Measurements from ENCODE around the gene LPIN3. TPM values are rescaled to one million over a fixed set of nuclear protein-coding genes. Genes with fewer than 3 reads are reported as not detected.

The LPIN3 gene
- polyA plus RNA-seq, 3 donors = 0.01 TPM; not detected in 2

DNA sequence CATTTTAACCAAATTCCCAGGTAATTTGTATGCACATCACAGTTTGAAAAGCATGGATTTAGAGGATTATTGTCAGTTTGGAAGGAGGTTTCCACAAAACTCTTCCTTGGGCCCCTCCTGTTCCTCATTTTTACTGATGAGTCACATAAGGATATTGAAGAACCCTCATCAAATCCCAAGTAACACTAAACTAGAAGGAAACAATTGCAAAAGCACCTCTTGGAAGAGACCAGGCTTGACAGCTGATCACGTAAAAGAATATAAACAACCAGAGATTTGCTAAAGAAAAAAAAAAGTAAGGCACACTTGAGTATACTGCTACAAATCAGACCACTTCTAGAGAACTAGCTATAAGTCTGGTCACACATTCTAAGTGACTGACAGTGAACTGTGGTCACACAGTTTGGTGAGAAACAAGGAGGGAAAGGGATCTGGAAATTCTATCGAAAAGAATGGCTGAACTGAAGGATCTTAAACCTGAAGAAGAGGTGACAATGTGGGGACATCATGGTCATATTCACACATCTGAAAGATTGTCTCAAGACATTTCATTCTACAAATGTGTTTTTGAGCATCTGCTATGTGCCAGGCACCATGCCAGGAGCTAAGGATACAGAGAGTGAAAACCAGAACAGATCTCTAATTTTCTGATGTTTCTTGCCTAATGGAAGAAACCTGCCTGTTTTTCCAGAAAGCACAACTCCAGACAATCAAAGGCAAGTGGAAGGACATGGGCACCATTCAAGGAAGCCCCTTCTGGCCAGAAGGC is 47.2 kb upstream of the LPIN3 start:
- no peaks in the 10 kb centered on the region for H3K36me3 Mint-ChIP-seq
- WGBS (ENCODE audit: insufficient coverage) = no CpG with 5 or more reads among the region's 2 CpGs
- H3K4me2 ChIP-seq (replicated peaks; ENCODE audit: extremely low read depth, low read length, poor library complexity, severe bottlenecking) = no peak overlapping the region

DNA sequence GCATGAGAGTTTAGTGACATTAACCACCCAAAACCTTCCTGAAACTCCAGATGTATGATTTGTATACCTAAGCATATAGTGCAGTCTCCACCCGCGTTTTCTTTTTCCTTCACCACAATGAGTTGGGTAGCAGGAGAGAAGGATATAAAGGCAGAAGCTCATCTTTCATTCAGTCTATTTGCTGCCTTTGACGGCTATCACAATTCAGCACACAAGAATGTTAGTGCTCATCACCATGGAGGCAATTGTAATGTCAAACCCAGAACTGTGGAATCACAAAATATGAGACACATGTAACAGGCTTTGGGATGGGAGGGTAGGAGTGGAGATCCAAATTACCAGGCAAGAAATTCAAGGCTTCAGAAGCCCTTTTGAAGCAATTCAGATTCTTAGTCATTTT is 40.7 kb upstream of the LPIN3 start:
- no peak overlapping the region for H3K27ac ChIP-seq (ENCODE audit: low read depth in 1 of 2, low read length in 2 of 2)
- H3K4me2 ChIP-seq (replicated peaks; ENCODE audit: extremely low read depth, low read length, poor library complexity, severe bottlenecking) = no peak overlapping the region
- TF ChIP-seq, protein P1, sequence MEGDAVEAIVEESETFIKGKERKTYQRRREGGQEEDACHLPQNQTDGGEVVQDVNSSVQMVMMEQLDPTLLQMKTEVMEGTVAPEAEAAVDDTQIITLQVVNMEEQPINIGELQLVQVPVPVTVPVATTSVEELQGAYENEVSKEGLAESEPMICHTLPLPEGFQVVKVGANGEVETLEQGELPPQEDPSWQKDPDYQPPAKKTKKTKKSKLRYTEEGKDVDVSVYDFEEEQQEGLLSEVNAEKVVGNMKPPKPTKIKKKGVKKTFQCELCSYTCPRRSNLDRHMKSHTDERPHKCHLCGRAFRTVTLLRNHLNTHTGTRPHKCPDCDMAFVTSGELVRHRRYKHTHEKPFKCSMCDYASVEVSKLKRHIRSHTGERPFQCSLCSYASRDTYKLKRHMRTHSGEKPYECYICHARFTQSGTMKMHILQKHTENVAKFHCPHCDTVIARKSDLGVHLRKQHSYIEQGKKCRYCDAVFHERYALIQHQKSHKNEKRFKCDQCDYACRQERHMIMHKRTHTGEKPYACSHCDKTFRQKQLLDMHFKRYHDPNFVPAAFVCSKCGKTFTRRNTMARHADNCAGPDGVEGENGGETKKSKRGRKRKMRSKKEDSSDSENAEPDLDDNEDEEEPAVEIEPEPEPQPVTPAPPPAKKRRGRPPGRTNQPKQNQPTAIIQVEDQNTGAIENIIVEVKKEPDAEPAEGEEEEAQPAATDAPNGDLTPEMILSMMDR (IDR thresholded peaks at IDR 0.05) = no peak
- no peak overlapping the region for H3K9ac ChIP-seq (ENCODE audit: insufficient read depth, low read length, poor library complexity, severe bottlenecking)
- H3K4me3 Mint-ChIP-seq = no peak overlapping the region
- H3K27me3 ChIP-seq (ENCODE audit: control insufficient read depth in 2 of 2, insufficient read depth in 2 of 2, low read length in 2 of 2) = peaks cover 0 to 2% of the 10 kb centered on the region in 2 donors
- no peaks in the 10 kb centered on the region for H3K36me3 ChIP-seq (replicated peaks in 1 of 2; ENCODE audit: control insufficient read depth in 1 of 2, insufficient read depth in 2 of 2, low read length in 2 of 2)
- H3K79me2 ChIP-seq (ENCODE audit: insufficient read depth, low read length) = no peaks in the 10 kb centered on the region
- H2AFZ ChIP-seq (ENCODE audit: insufficient read depth, low read depth, low read length, poor library complexity, severe bottlenecking) = no peak overlapping the region
- no peak overlapping the region for H3K27ac Mint-ChIP-seq
- peaks cover 4 to 8% of the 10 kb centered on the region in 2 donors for H3K4me1 ChIP-seq (ENCODE audit: control insufficient read depth in 1 of 2, insufficient read depth in 2 of 2, low read length in 2 of 2)
- no peaks in the 10 kb centered on the region for H3K9me3 Mint-ChIP-seq
- peaks cover 3 to 4% (median 3%) of the 10 kb centered on the region in 3 donors for H3K27me3 Mint-ChIP-seq (ENCODE audit: low read depth in 3 of 3)
- H3K9me3 ChIP-seq (replicated peaks in 1 of 2; ENCODE audit: control insufficient read depth in 1 of 2, insufficient read depth in 1 of 2, low read length in 2 of 2) = no peaks in the 10 kb centered on the region
- peaks cover 5% of the 10 kb centered on the region for H3K4me1 Mint-ChIP-seq
- no CpG with 5 or more reads among the region's 3 CpGs for WGBS (ENCODE audit: insufficient coverage)
- no peak overlapping the region for H3K4me3 ChIP-seq (replicated peaks in 1 of 3; ENCODE audit: low read depth in 2 of 3, low read length in 3 of 3)
- intact Hi-C loops (cut with micrococcal nuclease) = no loop called here
- no peaks in the 10 kb centered on the region for H3K36me3 Mint-ChIP-seq
- no peaks in the 10 kb centered on the region for H4K20me1 ChIP-seq (ENCODE audit: insufficient read depth, low read length)
- no peak for DNase-seq

More for the DNA sequence above, 47.2 kb upstream of the LPIN3 start:
- Histone ChIP-seq H3K9me3 (replicated peaks in 1 of 2; ENCODE audit: control insufficient read depth in 1 of 2, insufficient read depth in 1 of 2, low read length in 2 of 2) (no peaks in the 10 kb centered on the region), H3K4me3 (replicated peaks in 1 of 3; ENCODE audit: low read depth in 2 of 3, low read length in 3 of 3) (no peak overlapping the region), H3K36me3 (replicated peaks in 1 of 2; ENCODE audit: control insufficient read depth in 1 of 2, insufficient read depth in 2 of 2, low read length in 2 of 2) (no peaks in the 10 kb centered on the region), H3K79me2 (ENCODE audit: insufficient read depth, low read length) (no peaks in the 10 kb centered on the region), H3K4me1 (ENCODE audit: control insufficient read depth in 1 of 2, insufficient read depth in 2 of 2, low read length in 2 of 2) (peaks cover 25 to 29% of the 10 kb centered on the region in 2 donors), H4K20me1 (ENCODE audit: insufficient read depth, low read length) (no peaks in the 10 kb centered on the region), H3K27me3 (ENCODE audit: control insufficient read depth in 2 of 2, insufficient read depth in 2 of 2, low read length in 2 of 2) (peaks cover 0 to 11% of the 10 kb centered on the region in 2 donors), H3K27ac (ENCODE audit: low read depth in 1 of 2, low read length in 2 of 2) (no peak overlapping the region), H2AFZ (ENCODE audit: insufficient read depth, low read depth, low read length, poor library complexity, severe bottlenecking) (no peak overlapping the region), H3K9ac (ENCODE audit: insufficient read depth, low read length, poor library complexity, severe bottlenecking) (no peak overlapping the region)
- no peaks in the 10 kb centered on the region for H3K9me3 Mint-ChIP-seq
- no peak overlapping the region for H3K4me3 Mint-ChIP-seq
- H3K4me1 Mint-ChIP-seq = peaks cover 24% of the 10 kb centered on the region
- TF ChIP-seq, protein P1 (IDR thresholded peaks at IDR 0.05) = no peak
- peaks cover 2 to 8% (median 7%) of the 10 kb centered on the region in 3 donors for H3K27me3 Mint-ChIP-seq (ENCODE audit: low read depth in 3 of 3)
- no peak overlapping the region for H3K27ac Mint-ChIP-seq
- DNase-seq = no peak
- intact Hi-C loops (cut with micrococcal nuclease) = no loop called here
